K562 (cell line): ENCODE data around the gene LATS1. TPM values are rescaled to one million over a fixed set of nuclear protein-coding genes. Genes with fewer than 3 reads are reported as not detected.
A peak's percentile ranks its signal among the peaks of the same experiment; 100 is the strongest.

Source experiments
- ATAC-seq: fragments of 200-7000 bp; cut with Tn5 transposase; 3 replicates; pipeline ENCODE4 v1.9.1; 2020; ENCODE audit warnings: moderate library complexity
- BruUV-seq: library from RNA; stranded (reverse); fragments of 400-500 nt; replicated peaks from 2 replicates; lab custom pipeline; 2021; lab: Mats Ljungman, UMichigan
- CTCF ChIA-PET: fragments of 300-600 bp; formaldehyde crosslinking; extraction: SDS; loops from one replicate; lab custom pipeline; 2021; ENCODE audit warnings: low intra/inter-chr PET ratio; lab: Yijun Ruan, JAX
- POLR2A ChIA-PET: fragments of 300-600, 350-650 bp; sonication (Branson Sonifier 250); formaldehyde crosslinking; extraction: SDS; loops from one replicate; lab custom pipeline; 2021; ENCODE audit warnings: antibody characterized with exemption, inconsistent platforms; lab: Yijun Ruan, JAX
- DNase-seq, 4 experiments: peaks; one replicate each; pipeline versions ENCODE4 v3.0.0 to v3.0.0-alpha.2; 2011 to 2018; ENCODE audit warnings: low spot score in 3 of 4, mixed read lengths in 3 of 4; ENCODE audit errors: extremely low read depth in 1 of 4
- FAIRE-seq: peaks from 2 replicates; lab custom pipeline; 2011; peaks lifted over from hg19 to GRCh38; lab: Jason Lieb, UNC
- H2AFZ ChIP-seq: 2 replicates; pipeline ENCODE4 v1.6.0; 2011; ENCODE audit warnings: low read depth, low read length, control low read depth, inconsistent platforms
- H3K27ac ChIP-seq: fragments of 200-600 bp; 3 replicates; pipeline ENCODE4 v1.8.0; 2011; ENCODE audit warnings: low read depth, mild to moderate bottlenecking, control low read depth, inconsistent platforms, low read length, moderate library complexity, mixed read lengths; ENCODE audit errors: extremely low read depth
- H3K27me3 ChIP-seq, 2 experiments: fragments of 300-600 bp in 1 of 2; 2 replicates in 1 of 2; 3 replicates in 1 of 2; pipeline versions ENCODE4 v1.6.0 to v1.8.0; 2011; ENCODE audit warnings: inconsistent platforms in 2 of 2, low read length in 2 of 2, mild to moderate bottlenecking in 1 of 2, mixed read lengths in 1 of 2, moderate library complexity in 1 of 2; ENCODE audit not compliant: control insufficient read depth in 2 of 2, insufficient read depth in 2 of 2
- H3K36me3 ChIP-seq: fragments of 300-600 bp; 3 replicates; pipeline ENCODE4 v1.8.0; 2011; ENCODE audit warnings: mild to moderate bottlenecking, low read length, inconsistent platforms; ENCODE audit not compliant: control insufficient read depth, insufficient read depth
- H3K4me1 ChIP-seq, 2 experiments: fragments of 200-600 bp in 1 of 2; replicated peaks in 1 of 2; 2 replicates in 1 of 2; 3 replicates in 1 of 2; pipeline versions ENCODE4 v1.5.1 to v1.8.0; 2011; ENCODE audit warnings: inconsistent platforms in 2 of 2, low read length in 2 of 2, mild to moderate bottlenecking in 1 of 2, mixed read lengths in 1 of 2, moderate library complexity in 1 of 2; ENCODE audit not compliant: control insufficient read depth in 2 of 2, insufficient read depth in 2 of 2
- H3K4me2 ChIP-seq: 2 replicates; pipeline ENCODE4 v1.6.1; 2011; ENCODE audit warnings: low read length, control low read depth, inconsistent platforms, mixed read lengths; ENCODE audit not compliant: insufficient read depth
- H3K4me3 ChIP-seq: fragments of 200-600 bp; sonication (generic), shearing (Covaris generic); 2 replicates; pipeline ENCODE4 v1.5.1; 2016; ENCODE audit warnings: control low read depth, inconsistent platforms
- H3K79me2 ChIP-seq: fragments of 200-600 bp; 3 replicates; pipeline ENCODE4 v1.8.0; 2011; ENCODE audit warnings: low read length, inconsistent platforms; ENCODE audit not compliant: control insufficient read depth, insufficient read depth
- H3K9ac ChIP-seq, 2 experiments: 2 replicates each; pipeline versions ENCODE4 v1.6.0 to v1.6.1; 2011; ENCODE audit warnings: low read depth in 2 of 2, low read length in 2 of 2, control low read depth in 1 of 2, inconsistent platforms in 1 of 2, mild to moderate bottlenecking in 1 of 2, mixed read lengths in 1 of 2; ENCODE audit not compliant: insufficient read depth in 1 of 2
- H3K9me1 ChIP-seq: one replicate; pipeline ENCODE4 v1.6.0; 2011; ENCODE audit warnings: inconsistent platforms, mild to moderate bottlenecking, low read length, moderate library complexity; ENCODE audit not compliant: control insufficient read depth, insufficient read depth
- H3K9me3 ChIP-seq: replicated peaks from 2 replicates; pipeline ENCODE4 v1.5.1; 2011; ENCODE audit warnings: low read depth, low read length, inconsistent platforms; ENCODE audit not compliant: control insufficient read depth, insufficient read depth
- H4K20me1 ChIP-seq: replicated peaks from 2 replicates; pipeline ENCODE4 v1.6.1; 2011; ENCODE audit warnings: low read length, inconsistent platforms, mixed read lengths; ENCODE audit not compliant: control insufficient read depth, insufficient read depth
- MTA1 ChIP-seq: fragments of 450-650 bp; IDR thresholded peaks from 2 replicates; pipeline ENCODE4 v1.6.1; 2017; ENCODE audit warnings: borderline replicate concordance
- SRSF7 ChIP-seq: fragments of 200-400 bp; formaldehyde crosslinking; optimal IDR thresholded peaks from 2 replicates; pipeline ENCODE3; 2017; ENCODE audit warnings: mild to moderate bottlenecking, low read depth, low read length
- ZBTB49 ChIP-seq: sonication (generic); formaldehyde crosslinking; IDR thresholded peaks from 2 replicates; pipeline ENCODE4 v1.8.0; 2022; ENCODE audit warnings: missing genetic modification reagents, mild to moderate bottlenecking, borderline replicate concordance
- ZNF224 ChIP-seq: sonication (generic); formaldehyde crosslinking; IDR thresholded peaks from 2 replicates; pipeline ENCODE4 v1.8.0; 2022; ENCODE audit warnings: mild to moderate bottlenecking, missing genetic modification reagents
- WGBS: fragments of 100-300 bp; shearing (Covaris generic); methylation state at CpG from one replicate; pipeline ENCODE4 v1.1.6; 2016; ENCODE audit warnings: low coverage, mixed read lengths; ENCODE audit not compliant: insufficient coverage; ENCODE audit errors: missing lambda C conversion rate; 5-methylcytosine and 5-hydroxymethylcytosine counted together
- in situ Hi-C: fragments of 300-500 bp; cut with MboI; formaldehyde crosslinking; loops from 4 replicates; pipeline ENCODE4 v1.15.0; 2018; ENCODE audit warnings: inconsistent platforms, mixed read lengths
- intact Hi-C: fragments of 100-400 bp; cut with micrococcal nuclease; formaldehyde crosslinking; loops from 2 replicates; pipeline ENCODE4 v1.14.2; 2022
- polyA plus RNA-seq, 8 experiments: library from polyadenylated mRNA; depleted of rRNA in 4 of 8; stranded (reverse) in 5 of 8; unstranded in 3 of 8; fragments of >200 nt; fragmentation: Nextera tagmentation in 2 of 8; fragmentation: Illumina TruSeq in 1 of 8; extraction: Ambion mirVana in 2 of 8; extraction: Trizol in 1 of 8; gene quantifications; 2 replicates each; pipeline versions ENCODE4 v1.2.1 to v1.2.3, GENCODE V29; 2011 to 2014; ENCODE audit warnings: inconsistent platforms in 1 of 8, missing spikeins in 1 of 8
- total RNA-seq, 7 experiments: library from RNA; depleted of rRNA in 6 of 7; stranded (reverse); fragments of >200 nt in 6 of 7; fragmentation: Illumina TruSeq in 2 of 7; extraction: Trizol in 2 of 7; gene quantifications; 2 replicates each; pipeline versions ENCODE4 v1.2.1 to v1.2.3, GENCODE V29; 2011 to 2021; ENCODE audit warnings: low replicate concordance in 1 of 7

LATS1 gene
- total and polyA plus RNA-seq, 9 of the 15 experiments (the other 6 are each of a cell fraction or from before 2014, with no cell fraction given), result 5.0 to 36.3 (median 18.4) TPM

GRCh38 chr6:149646599-149646998 is 71.3 kb downstream of the LATS1 start (continued):
- no peak for TF ChIP-seq MTA1
- TF ChIP-seq, all 486 proteins: peak for 24

DNA sequence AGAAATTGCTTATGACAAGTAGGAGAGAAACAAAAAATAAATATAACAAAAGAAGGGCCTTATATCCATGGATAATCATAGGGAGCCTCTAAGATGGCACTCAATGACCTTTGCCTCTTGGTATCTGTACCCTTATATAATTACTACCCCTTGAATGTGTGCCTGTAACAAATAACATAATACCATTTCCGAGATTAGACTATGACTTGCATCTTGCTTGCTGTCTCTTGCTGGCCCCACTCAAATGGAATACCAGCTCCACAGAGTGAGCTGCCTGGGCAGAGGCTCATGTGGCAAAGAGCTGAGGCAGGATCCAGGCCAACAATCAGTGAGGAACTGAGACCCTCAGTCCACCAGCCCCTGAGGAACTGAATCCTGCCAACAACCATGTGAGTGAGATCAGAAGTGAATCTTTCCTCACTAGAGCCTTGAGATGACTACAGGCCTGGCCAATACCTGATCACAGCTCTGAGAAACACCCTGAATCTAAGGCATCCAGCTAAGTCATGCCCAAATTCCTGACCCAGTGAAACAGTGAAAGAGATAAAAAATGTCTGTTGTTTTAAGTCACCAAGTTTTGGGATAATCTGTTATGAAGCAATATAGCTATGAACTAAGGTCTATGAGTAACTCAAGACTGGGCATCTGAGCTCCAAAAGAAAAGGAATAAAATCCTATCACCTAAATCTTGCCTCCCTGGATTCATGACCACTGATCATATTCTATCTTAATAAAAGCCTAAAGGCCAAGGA is 74.9 kb downstream of the LATS1 start:
- H3K4me1 ChIP-seq, result peaks cover 4 to 11% of the 10 kb centered on the region in 2 experiments; a peak in 4 of 5 replicates
- intact Hi-C loops (no loop called here), in situ Hi-C loops (no loop called here)
- peaks cover 73% of the 10 kb centered on the region for H3K79me2 ChIP-seq
- H3K36me3 ChIP-seq, result peaks cover 13% of the 10 kb centered on the region
- H3K9me3 ChIP-seq, result no peaks in the 10 kb centered on the region
- no peak for FAIRE-seq
- no peak overlapping the region for H3K27ac ChIP-seq
- no peaks in the 10 kb centered on the region for H4K20me1 ChIP-seq
- CTCF ChIA-PET, result interaction anchor here (0.6 kb wide), 1 partner anchor 98 kb away, joined by 3 read pairs; no protein-coding TSS in a partner anchor
- peak overlapping the region in 1 of 2 experiments; percentile 63; a peak in 1 of 4 replicates for H3K9ac ChIP-seq
- DNase-seq, result no peak
- TF ChIP-seq ZBTB49 (CRISPR knock-in tag) (0 out of 2 replicates have a peak, but pooled peaks have one; percentile 18), SRSF7 (no peak), ZNF224 (CRISPR knock-in tag) (0 out of 2 replicates have a peak, but pooled peaks have one; percentile 51)
- no peak overlapping the region for H2AFZ ChIP-seq
- H3K4me3 ChIP-seq, result no peak overlapping the region
- POLR2A ChIA-PET, result interaction anchor here (1.2 to 2.0 kb wide), 4 partner anchors 10 to 98 kb away, joined by 3 to 6 read pairs (median 4); no protein-coding TSS in a partner anchor
- H3K9me1 ChIP-seq, result no peaks in the 10 kb centered on the region
- no TSS peak for BruUV-seq
- WGBS, result 67% methylated on average over 1 of the region's 1 CpG
- ATAC-seq, result no peak
- no peak overlapping the region for H3K4me2 ChIP-seq
- no peaks in the 10 kb centered on the region for H3K27me3 ChIP-seq
